ENCODE data around the gene SNAP91.

- no peak for TF ChIP-seq CTCF (IDR thresholded peaks at IDR 0.05)
- no peak for TF ChIP-seq EP300 (IDR thresholded peaks at IDR 0.05)
Measured at GRCh38 chr6:83593395-83593785, 115.5 kb downstream of the SNAP91 start.
